OCI-LY3 (cell line): ENCODE measurements around the gene KCNMA1.

Source experiments
- EZH2phosphoT487 ChIP-seq: fragments of 200-600 bp; shearing (Covaris generic); IDR thresholded peaks from 2 replicates; pipeline ENCODE4 v1.6.1; 2018; ENCODE audit warnings: antibody characterized with exemption, mixed run types, low read depth
- TF ChIP-seq, protein P1 (sequence below): fragments of 200-600, 300-600 bp; sonication (generic); IDR thresholded peaks from 2 replicates; pipeline ENCODE4 v1.5.1; 2014; ENCODE audit warnings: antibody characterized with exemption, low read length, low read depth

DNA sequence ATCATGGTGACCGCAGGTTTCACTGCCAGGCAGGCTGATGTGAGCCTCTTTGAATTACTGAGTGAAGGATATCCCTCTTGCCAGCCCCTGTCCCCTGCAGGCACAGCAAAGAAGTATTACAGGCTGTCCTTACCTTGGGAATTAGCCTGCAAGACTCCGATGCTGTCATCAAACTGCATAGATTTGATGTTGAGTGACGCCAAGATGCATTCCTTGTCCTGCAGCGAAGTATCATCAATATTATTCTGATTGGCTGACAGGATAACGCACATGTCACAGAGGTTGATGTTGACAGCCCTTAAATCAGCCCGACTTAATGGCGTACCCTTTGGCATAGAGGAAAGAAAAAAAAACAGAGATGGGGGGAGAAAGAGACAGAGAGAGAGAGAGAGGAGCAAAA, 693.0 kb downstream of the KCNMA1 start:
- TF ChIP-seq, protein P1, sequence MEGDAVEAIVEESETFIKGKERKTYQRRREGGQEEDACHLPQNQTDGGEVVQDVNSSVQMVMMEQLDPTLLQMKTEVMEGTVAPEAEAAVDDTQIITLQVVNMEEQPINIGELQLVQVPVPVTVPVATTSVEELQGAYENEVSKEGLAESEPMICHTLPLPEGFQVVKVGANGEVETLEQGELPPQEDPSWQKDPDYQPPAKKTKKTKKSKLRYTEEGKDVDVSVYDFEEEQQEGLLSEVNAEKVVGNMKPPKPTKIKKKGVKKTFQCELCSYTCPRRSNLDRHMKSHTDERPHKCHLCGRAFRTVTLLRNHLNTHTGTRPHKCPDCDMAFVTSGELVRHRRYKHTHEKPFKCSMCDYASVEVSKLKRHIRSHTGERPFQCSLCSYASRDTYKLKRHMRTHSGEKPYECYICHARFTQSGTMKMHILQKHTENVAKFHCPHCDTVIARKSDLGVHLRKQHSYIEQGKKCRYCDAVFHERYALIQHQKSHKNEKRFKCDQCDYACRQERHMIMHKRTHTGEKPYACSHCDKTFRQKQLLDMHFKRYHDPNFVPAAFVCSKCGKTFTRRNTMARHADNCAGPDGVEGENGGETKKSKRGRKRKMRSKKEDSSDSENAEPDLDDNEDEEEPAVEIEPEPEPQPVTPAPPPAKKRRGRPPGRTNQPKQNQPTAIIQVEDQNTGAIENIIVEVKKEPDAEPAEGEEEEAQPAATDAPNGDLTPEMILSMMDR, result no peak
- TF ChIP-seq EZH2phosphoT487, result no peak
